ENCODE data around the gene USP22. TPM values are rescaled to one million over a fixed set of nuclear protein-coding genes. Genes with fewer than 3 reads are reported as not detected.

USP22 gene
- total RNA-seq, 3 donors from 2014 or later (not counting 1 experiment from before 2014, with no cell fraction given), result 121 to 155 (median 140) TPM

DNA sequence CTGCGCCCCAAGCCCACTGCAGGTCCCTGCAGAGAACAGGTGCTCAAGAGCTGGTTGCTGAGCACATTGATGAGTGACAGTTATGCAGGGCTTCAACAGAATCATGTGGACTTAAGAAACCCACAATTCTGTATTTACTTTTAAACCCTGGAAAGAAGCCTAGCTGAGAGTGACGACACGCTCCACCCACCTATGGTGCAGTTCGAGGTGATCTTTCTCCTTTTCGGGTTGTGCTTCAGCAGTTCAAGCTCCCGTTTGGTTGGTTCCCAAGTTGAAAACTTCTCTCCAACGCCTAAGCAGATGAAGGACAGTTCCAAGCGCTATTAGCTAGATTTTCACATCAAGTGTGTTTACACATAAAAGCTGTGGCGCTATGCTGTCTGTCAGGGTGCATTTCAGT is 23.9 kb downstream of the USP22 start:
- peaks cover 25 to 26% of the 10 kb centered on the region in 2 donors for H3K4me1 Mint-ChIP-seq

GRCh38 chr17:21017861-21018260 is 24.9 kb downstream of the USP22 start:
- 83% methylated on average over 10 of the region's 10 CpGs for WGBS (ENCODE audit: insufficient coverage)
- DNase-seq (no peak), ATAC-seq (no peak)
- TF ChIP-seq CTCF (IDR thresholded peaks at IDR 0.05), result no peak
- Histone ChIP-seq H3K36me3 (ENCODE audit: control insufficient read depth, insufficient read depth, low read length) (peaks cover 81% of the 10 kb centered on the region), H3K27ac (ENCODE audit: low read length) (no peak overlapping the region), H3K9me3 (ENCODE audit: control insufficient read depth, insufficient read depth, low read length) (no peaks in the 10 kb centered on the region), H3K27me3 (ENCODE audit: control insufficient read depth, insufficient read depth, low read length) (no peaks in the 10 kb centered on the region), H3K4me1 (ENCODE audit: control insufficient read depth, insufficient read depth, low read length) (peaks cover 6% of the 10 kb centered on the region), H3K4me3 (ENCODE audit: low read length) (no peak overlapping the region)
- Mint-ChIP-seq H3K36me3 (peaks cover 16% of the 10 kb centered on the region), H3K4me3 (no peak overlapping the region), H3K9me3 (no peaks in the 10 kb centered on the region), H3K27me3 (ENCODE audit: low read depth in 2 of 2) (no peaks in the 10 kb centered on the region), H3K27ac (no peak overlapping the region), H3K4me1 (peaks cover 19 to 23% of the 10 kb centered on the region in 2 donors)
- intact Hi-C loops (cut with micrococcal nuclease), result no loop called here

More for the DNA sequence above, 23.9 kb downstream of the USP22 start:
- H3K36me3 Mint-ChIP-seq, result peaks cover 9% of the 10 kb centered on the region
- ATAC-seq (no peak), DNase-seq (no peak)
- TF ChIP-seq CTCF (IDR thresholded peaks at IDR 0.05), result no peak
- H3K36me3 ChIP-seq (ENCODE audit: control insufficient read depth, insufficient read depth, low read length), result peaks cover 79% of the 10 kb centered on the region
- peaks cover 10% of the 10 kb centered on the region for H3K4me1 ChIP-seq (ENCODE audit: control insufficient read depth, insufficient read depth, low read length)
- no peak overlapping the region for H3K4me3 ChIP-seq (ENCODE audit: low read length)
- H3K4me3 Mint-ChIP-seq, result no peak overlapping the region
- H3K27me3 ChIP-seq (ENCODE audit: control insufficient read depth, insufficient read depth, low read length), result no peaks in the 10 kb centered on the region
- H3K9me3 Mint-ChIP-seq, result no peaks in the 10 kb centered on the region
- no peak overlapping the region for H3K27ac Mint-ChIP-seq
- intact Hi-C loops (cut with micrococcal nuclease), result no loop called here
- H3K27me3 Mint-ChIP-seq (ENCODE audit: low read depth in 2 of 2), result no peaks in the 10 kb centered on the region
- WGBS (ENCODE audit: insufficient coverage), result 93% methylated on average over 9 of the region's 9 CpGs
- H3K9me3 ChIP-seq (ENCODE audit: control insufficient read depth, insufficient read depth, low read length), result no peaks in the 10 kb centered on the region
- no peak overlapping the region for H3K27ac ChIP-seq (ENCODE audit: low read length)

- intact Hi-C loops (cut with micrococcal nuclease), result no loop called here
- Mint-ChIP-seq H3K27me3 (ENCODE audit: low read depth in 2 of 2) (no peaks in the 10 kb centered on the region), H3K9me3 (no peaks in the 10 kb centered on the region), H3K27ac (no peak overlapping the region), H3K4me1 (peaks cover 15 to 19% of the 10 kb centered on the region in 2 donors), H3K4me3 (no peak overlapping the region), H3K36me3 (peaks cover 16% of the 10 kb centered on the region)
- H3K9me3 ChIP-seq (ENCODE audit: control insufficient read depth, insufficient read depth, low read length), result no peaks in the 10 kb centered on the region
- 98% methylated on average over 15 of the region's 15 CpGs for WGBS (ENCODE audit: insufficient coverage)
- no peak for ATAC-seq
- peaks cover 87% of the 10 kb centered on the region for H3K36me3 ChIP-seq (ENCODE audit: control insufficient read depth, insufficient read depth, low read length)
- TF ChIP-seq CTCF (IDR thresholded peaks at IDR 0.05), result no peak
- H3K27me3 ChIP-seq (ENCODE audit: control insufficient read depth, insufficient read depth, low read length), result no peaks in the 10 kb centered on the region
- H3K4me3 ChIP-seq (ENCODE audit: low read length), result no peak overlapping the region
- peaks cover 6% of the 10 kb centered on the region for H3K4me1 ChIP-seq (ENCODE audit: control insufficient read depth, insufficient read depth, low read length)
- no peak for DNase-seq
- H3K27ac ChIP-seq (ENCODE audit: low read length), result no peak overlapping the region
Observed at GRCh38 chr17:21017256-21017655, 25.6 kb downstream of the USP22 start.

GRCh38 chr17:21016826-21017225 is 26.0 kb downstream of the USP22 start:
- Histone ChIP-seq H3K9me3 (ENCODE audit: control insufficient read depth, insufficient read depth, low read length) (no peaks in the 10 kb centered on the region), H3K27me3 (ENCODE audit: control insufficient read depth, insufficient read depth, low read length) (no peaks in the 10 kb centered on the region), H3K27ac (ENCODE audit: low read length) (no peak overlapping the region), H3K36me3 (ENCODE audit: control insufficient read depth, insufficient read depth, low read length) (peaks cover 90% of the 10 kb centered on the region), H3K4me3 (ENCODE audit: low read length) (no peak overlapping the region), H3K4me1 (ENCODE audit: control insufficient read depth, insufficient read depth, low read length) (peaks cover 6% of the 10 kb centered on the region)
- 97% methylated on average over 5 of the region's 7 CpGs for WGBS (ENCODE audit: insufficient coverage)
- intact Hi-C loops (cut with micrococcal nuclease), result no loop called here
- ATAC-seq (no peak), DNase-seq (no peak)
- H3K36me3 Mint-ChIP-seq, result peaks cover 16% of the 10 kb centered on the region
- H3K9me3 Mint-ChIP-seq, result no peaks in the 10 kb centered on the region
- peak overlapping the region; percentile 53 to 59 for H3K27ac Mint-ChIP-seq
- no peak overlapping the region for H3K4me3 Mint-ChIP-seq
- TF ChIP-seq CTCF (IDR thresholded peaks at IDR 0.05), result no peak
- peaks cover 15 to 19% of the 10 kb centered on the region in 2 donors for H3K4me1 Mint-ChIP-seq
- H3K27me3 Mint-ChIP-seq (ENCODE audit: low read depth in 2 of 2), result no peaks in the 10 kb centered on the region

Data from natural killer cell (primary cell).